Stimulated activated CD8-positive, alpha-beta memory T cell treated with anti-CD3 and anti-CD28 coated beads, Interleukin-2, amount 100 ng/mL, for 1 hour (primary cell): ENCODE data around the gene GHITM.
"Not testable (repeated sequence)": the region's sequence is repeated elsewhere in the genome, so short reads cannot be mapped to it uniquely, and the experiment has no call there.

Experiments
- DNase-seq, 2 donors: peaks; one replicate each; pipeline ENCODE4 v3.0.0-alpha.2; 2020; ENCODE audit warnings: low read depth in 2 of 2

Gene GHITM

GRCh38 chr10:84139126-84140035, at the start of gene GHITM:
Gene GHITM (plus strand): TSS chr10:84139509. CDS start chr10:84141501, 1,992 bp downstream.
- DNase-seq, result peak; percentile 98 to 99

- no peak for DNase-seq
These were observed 43.4 kb upstream of the GHITM start for GRCh38 chr10:84095811-84096497.

GRCh38 chr10:84097787-84098353, 41.4 kb upstream of the GHITM start:
- no peak for DNase-seq

- no peak for DNase-seq
These were observed 40.6 kb upstream of the GHITM start for GRCh38 chr10:84098667-84099066.

- no peak for DNase-seq
These were observed 38.3 kb upstream of the GHITM start for GRCh38 chr10:84101042-84101441.

- DNase-seq, result no peak
These were observed 30.5 kb upstream of the GHITM start for GRCh38 chr10:84108797-84109196.

- not testable (repeated sequence) for DNase-seq
These were observed 29.5 kb upstream of the GHITM start for GRCh38 chr10:84109772-84110171.

GRCh38 chr10:84113468-84113867, 25.8 kb upstream of the GHITM start:
- DNase-seq, result not testable (repeated sequence)

GRCh38 chr10:84114088-84114667, 25.1 kb upstream of the GHITM start:
- no peak for DNase-seq

- DNase-seq, result not testable (repeated sequence)
These were observed 22.1 kb upstream of the GHITM start for GRCh38 chr10:84117204-84117603.

GRCh38 chr10:84117686-84118394, 21.5 kb upstream of the GHITM start:
- no peak for DNase-seq

- no peak for DNase-seq
These were observed 20.8 kb upstream of the GHITM start for GRCh38 chr10:84118395-84119006.

- no peak for DNase-seq
These were observed 15.9 kb upstream of the GHITM start for GRCh38 chr10:84123362-84123761.

- not testable (repeated sequence) for DNase-seq
These were observed 13.2 kb upstream of the GHITM start for GRCh38 chr10:84125910-84126784.

GRCh38 chr10:84126785-84127167, 12.5 kb upstream of the GHITM start:
- no peak for DNase-seq

- no peak for DNase-seq
These were observed 3.5 kb upstream of the GHITM start for GRCh38 chr10:84135836-84136235.

GRCh38 chr10:84137811-84138210, 1.5 kb upstream of the GHITM start:
- no peak for DNase-seq

GRCh38 chr10:84138478-84139125, 707 bp upstream of the GHITM start:
- no peak for DNase-seq

GRCh38 chr10:84140036-84140379, 699 bp downstream of the GHITM start:
- no peak for DNase-seq

- DNase-seq, result no peak
These were observed 8.0 kb downstream of the GHITM start for GRCh38 chr10:84147347-84147746.
